ENCODE measurements around the gene ATG16L1.

GRCh38 chr2:233265899-233266431 is 14.5 kb downstream of the ATG16L1 start:
- TF ChIP-seq, protein P1, sequence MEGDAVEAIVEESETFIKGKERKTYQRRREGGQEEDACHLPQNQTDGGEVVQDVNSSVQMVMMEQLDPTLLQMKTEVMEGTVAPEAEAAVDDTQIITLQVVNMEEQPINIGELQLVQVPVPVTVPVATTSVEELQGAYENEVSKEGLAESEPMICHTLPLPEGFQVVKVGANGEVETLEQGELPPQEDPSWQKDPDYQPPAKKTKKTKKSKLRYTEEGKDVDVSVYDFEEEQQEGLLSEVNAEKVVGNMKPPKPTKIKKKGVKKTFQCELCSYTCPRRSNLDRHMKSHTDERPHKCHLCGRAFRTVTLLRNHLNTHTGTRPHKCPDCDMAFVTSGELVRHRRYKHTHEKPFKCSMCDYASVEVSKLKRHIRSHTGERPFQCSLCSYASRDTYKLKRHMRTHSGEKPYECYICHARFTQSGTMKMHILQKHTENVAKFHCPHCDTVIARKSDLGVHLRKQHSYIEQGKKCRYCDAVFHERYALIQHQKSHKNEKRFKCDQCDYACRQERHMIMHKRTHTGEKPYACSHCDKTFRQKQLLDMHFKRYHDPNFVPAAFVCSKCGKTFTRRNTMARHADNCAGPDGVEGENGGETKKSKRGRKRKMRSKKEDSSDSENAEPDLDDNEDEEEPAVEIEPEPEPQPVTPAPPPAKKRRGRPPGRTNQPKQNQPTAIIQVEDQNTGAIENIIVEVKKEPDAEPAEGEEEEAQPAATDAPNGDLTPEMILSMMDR (IDR thresholded peaks at IDR 0.05; ENCODE audit: borderline replicate concordance, extremely low read depth, low read length, poor library complexity, severe bottlenecking): no peak
- no peak for TF ChIP-seq EZH2 (IDR thresholded peaks at IDR 0.05; ENCODE audit: borderline replicate concordance, low read depth, low read length, severe bottlenecking)

All from DND-41 (cell line).